GM21390 (cell line): ENCODE results near the gene PRORP.
"Not testable (repeated sequence)": the region's sequence is repeated elsewhere in the genome, so short reads cannot be mapped to it uniquely, and the experiment has no call there.

Experiments used
- ATAC-seq: cut with Tn5 transposase; IDR thresholded peaks from one replicate; pipeline ENCODE4 v1.9.1; 2021; ENCODE audit not compliant: unreplicated experiment

The PRORP gene

DNA sequence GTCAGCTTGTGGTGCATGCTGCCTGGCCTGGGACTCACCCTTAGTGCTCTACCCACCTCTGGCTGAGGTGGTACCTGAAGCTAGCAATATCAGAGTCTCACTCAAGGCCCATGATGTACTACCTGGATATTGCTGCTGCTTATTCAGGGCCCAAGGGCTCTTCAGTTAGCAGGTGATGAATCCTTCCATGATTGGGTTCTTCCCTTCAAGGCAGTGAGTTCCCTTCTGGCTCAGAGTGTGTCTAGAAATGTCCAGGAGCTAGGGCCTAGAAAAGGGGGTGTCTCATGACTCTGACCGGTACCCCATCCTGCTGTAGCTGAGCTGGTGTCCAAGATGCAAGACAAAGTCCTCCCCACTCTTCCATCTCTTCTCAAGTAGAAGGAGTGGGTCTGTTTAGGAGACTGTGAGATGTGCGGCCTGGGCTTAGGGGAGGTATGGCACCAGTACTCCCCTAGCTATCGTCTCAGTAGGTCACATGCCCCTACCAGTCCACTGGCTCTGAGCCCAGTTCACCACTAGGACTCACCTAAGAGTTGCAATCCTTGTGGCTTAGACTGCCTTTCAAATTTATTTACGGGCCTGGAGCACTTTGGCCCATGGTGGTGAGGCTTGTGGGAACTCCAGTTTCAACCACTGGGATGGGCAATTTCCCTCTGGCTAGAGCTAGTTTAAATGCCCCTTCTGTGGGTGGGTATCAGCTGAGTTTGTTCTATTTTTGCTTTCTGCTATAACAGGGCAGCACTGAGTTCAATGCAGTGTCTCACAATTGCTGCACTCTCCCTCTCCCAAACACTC lies 12.2 kb downstream of the PRORP start:
- ATAC-seq, result no peak

DNA sequence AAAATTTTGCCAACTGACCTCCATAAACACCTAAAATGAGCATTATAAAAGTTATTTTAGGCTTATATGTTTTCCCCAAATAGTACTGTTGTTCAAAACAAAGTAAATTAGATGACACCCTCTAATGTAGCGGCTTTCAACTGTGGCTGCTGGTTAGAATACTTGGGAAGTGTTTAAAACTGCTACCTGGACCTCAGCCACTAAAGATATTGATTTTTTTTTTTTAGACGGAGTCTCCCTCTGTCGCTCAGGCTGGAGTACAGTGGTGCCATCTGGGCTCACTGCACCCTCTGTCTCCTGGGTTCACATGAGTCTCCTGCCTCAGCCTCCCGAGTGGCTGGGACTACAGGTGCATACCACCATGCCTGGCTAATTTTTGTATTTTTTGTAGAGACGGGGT lies 16.2 kb downstream of the PRORP start:
- no peak for ATAC-seq

DNA sequence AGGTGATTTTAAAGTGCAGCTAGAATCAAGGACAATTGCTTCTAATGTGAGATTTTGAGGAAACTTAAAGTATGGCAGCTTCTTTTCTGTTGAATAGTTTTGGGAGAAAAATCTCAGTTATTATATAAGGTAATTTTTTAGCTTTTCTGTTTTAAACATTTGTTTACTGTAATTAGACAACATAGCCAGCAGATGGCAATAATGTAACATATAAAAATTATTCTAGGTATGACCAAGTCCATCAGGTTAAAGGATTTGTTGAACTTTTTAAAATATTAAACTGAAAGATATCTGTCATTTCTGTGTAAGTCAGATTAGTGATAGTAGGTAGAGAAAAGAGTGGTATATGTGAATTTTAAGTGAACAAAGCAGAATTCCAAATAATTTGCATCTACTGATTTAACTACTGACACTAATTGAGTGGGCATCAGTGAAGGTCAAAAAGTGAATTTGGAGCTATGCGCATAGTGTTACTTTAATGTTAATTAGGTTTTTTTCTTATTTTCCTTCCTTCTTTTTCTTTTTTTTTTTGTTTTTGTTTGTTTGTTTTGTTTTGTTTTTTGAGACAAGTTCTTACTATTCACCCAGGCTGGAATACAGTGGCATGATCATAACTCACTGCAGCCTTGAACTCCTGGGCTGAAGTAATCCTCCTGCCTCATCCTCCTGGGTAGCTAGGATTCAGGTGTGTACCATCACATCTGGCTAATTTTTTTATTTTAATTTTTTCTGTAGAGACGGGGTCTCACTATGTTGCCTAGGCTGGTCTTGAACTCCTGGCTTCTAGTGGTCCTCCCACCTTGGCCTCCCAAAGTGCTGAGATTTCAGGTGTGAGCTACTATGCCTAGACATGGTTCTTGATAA lies 18.6 kb downstream of the PRORP start:
- ATAC-seq, result no peak

DNA sequence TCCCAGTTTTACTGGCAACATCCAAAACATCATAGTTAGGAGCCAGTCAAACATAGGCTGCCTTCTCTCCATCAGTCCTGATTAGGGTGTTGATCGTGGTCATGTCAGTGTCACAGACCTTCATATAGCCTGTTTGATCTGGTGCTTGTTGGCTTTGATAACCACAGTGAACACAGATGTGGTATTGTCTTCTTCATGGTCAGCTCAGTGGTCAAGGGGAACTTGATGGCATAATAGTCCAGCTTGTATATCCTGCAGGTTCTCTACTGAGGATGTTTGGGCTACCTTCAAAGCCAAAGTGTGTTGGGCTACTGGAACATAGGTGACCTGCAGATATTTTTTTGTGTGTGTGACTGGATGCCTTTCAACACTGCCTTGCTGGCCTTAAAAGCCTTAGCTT lies 21.7 kb downstream of the PRORP start:
- ATAC-seq, result no peak

DNA sequence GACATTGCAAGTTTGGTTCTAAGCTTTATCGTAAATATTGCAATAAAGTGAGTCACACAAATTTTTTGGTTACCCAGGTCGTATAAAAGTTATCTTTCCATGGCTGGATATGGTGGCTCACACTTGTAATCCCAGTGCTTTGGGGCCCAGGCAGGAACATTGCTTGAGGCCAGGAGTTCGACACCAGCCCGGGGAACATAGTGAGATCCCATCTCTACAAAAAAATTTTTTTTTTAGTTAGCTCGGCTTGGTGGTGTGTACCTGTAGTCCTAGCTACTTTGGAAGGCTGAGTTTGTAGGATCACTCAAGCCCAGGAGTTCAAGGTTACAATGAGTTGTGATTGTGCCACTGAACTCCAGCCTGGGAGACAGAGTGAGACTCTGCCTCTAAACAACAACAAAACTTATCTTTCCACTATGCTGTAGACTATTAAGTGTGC lies 24.4 kb downstream of the PRORP start:
- no peak for ATAC-seq

DNA sequence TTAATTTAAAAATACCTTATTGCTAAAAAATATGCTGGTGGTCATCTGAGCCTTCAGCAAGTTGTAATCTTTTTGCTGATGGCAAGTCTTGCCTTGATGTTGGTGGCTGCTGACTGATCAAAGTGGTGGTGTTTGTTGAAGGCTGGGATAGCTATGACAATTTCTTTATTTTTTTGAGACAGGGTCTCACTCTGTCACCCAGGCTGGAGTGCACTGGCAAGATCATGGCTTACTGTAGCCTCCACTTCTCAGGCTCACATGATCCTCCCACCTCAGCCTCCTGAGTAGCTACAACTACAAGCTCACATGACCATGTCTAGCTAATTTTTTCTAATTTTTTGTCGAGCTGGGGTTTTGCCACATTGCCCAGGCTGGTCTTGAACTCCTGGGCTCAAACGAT lies 24.8 kb downstream of the PRORP start:
- ATAC-seq, result no peak

DNA sequence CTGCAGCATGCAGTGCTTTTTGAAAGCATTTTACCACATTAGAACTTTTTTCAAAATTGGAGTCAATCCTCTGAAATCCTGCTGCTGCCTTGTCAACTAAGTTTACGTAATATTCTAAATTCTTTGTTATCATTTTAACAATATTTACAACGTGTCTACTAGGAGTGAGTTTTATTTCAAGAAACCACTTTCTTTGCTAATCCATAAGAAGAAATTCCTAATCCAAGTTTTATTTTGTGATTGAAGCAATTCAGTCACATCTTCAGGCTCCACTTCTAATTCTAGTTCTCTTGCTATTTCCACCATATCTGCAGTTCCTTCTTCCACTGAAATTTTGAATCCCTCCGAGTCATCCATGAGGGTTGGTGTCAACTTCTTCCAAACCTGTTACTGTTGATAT lies 25.4 kb downstream of the PRORP start:
- no peak for ATAC-seq

DNA sequence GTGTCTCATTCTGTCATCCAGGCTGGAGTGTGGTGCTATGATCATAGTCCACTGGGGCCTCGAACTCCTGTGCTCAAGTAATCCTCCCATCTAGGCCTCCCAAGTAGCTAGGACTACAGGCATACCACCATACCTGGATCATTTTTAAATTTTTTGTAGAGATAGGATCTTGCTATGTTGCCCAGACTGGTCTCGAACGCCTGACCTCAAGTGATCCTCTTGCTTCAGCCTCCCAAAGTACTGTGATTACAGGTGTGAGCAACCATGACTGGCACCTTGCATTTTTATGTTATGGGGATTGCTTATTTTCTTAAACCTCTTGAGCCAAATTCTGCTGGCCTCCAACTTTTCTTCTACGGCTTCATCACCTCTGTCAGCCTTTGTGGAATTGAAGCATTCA lies 26.9 kb downstream of the PRORP start:
- ATAC-seq, result no peak

DNA sequence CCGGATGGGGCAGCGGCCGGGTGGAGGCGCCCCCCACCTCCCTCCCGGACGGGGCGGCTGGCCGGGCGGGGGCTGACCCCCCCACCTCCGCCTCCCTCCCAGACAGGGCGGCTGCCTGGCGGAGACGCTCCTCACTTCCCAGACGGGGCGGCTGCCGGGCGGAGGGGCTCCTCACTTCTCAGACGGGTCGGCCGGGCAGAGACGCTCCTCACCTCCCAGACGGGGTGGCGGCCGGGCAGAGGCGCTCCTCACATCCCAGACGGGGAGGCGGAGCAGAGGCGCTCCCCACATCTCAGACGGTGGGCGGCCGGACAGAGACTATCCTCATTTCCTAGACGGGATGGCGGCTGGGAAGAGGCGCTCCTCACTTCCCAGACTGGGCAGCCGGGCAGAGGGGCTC lies 30.2 kb downstream of the PRORP start:
- ATAC-seq, result not testable (repeated sequence)

DNA sequence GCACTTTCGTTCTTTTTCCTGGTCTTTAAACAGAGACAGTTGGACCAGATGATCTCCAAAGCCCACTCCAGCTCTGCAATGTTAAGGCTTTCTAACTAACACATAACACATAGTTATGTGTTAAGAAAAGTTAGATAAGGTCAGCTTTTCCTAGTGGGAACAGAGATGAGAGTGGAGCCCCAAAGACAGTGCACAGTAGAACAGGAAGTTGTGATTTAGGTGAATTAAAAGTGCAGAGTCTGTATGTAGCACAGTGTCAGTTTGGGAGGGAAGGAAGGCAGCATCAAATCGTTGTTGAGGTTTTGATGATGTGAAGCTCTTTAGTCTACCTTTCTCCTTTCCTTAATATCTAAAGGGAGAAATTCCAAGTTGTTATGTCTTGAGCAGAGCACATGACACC lies 31.7 kb downstream of the PRORP start:
- no peak for ATAC-seq

DNA sequence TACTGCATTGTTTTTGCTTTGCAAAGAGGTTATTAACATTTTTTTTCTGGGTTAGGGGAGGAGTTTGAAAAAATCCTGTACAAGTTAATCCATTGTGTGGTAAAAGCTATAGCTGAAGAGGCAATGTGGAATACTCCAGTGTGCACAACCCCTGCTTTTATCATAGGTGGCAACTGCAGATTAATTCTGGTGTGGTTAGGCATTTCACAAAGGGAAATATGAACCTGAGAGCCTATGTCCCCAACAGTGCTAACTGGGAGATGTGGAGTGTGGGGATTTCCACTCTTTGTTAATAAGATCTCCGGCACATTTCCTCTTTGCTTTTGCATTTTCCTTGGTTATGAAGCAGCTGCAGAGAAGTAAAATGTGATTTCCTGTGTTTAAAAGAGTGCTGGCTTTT lies 33.6 kb downstream of the PRORP start:
- ATAC-seq, result no peak

DNA sequence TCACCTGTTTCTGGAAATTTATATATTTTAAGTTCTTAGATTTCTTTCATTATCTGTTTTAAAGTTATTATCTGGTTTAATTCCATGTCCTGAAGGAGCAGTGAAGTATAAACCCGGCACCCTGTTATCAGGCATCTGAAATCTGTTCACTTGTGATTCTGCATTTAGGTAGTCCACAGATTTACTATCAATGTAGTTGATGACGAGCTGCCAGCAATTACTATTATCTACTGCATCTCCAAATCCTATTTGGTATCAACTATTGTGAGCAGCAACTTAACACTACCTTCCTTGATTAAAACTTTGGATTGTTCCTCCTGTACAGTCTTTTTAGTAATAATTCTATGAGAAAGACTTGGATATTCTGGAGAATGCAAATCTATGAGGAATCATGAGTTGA lies 36.1 kb downstream of the PRORP start:
- ATAC-seq, result no peak

DNA sequence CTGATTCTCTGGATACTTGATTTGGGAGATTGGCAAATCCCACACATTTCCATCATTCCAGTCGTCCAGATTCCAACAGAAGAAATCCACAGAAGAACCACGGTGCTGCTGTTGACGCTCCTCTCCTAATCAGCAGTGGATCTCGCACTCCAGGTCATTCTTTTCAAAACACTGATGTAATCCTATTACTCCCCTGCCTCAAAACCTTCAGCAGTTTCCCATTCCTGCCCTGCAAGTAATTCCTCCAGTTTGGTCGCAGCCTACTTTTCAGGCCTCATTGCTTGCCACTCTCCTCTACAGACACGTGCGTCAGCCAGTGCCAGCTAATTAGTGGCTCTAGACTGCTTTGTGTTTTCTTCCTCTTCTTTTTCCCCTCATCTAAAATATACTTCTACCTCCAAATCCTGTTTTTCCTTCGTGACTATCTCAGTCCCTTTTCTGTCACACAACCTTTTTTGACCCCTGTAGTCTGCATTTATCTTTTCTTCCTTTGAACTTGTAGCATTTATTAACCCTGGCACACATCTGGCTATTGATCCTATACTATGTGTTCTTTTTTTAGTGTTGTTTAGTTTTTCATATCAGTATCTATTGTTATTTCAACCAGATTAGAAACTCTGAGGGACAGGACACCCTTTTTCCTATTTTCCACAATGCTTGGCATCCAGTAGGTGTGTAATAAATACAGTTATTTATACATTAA lies 36.8 kb downstream of the PRORP start:
- ATAC-seq, result no peak

DNA sequence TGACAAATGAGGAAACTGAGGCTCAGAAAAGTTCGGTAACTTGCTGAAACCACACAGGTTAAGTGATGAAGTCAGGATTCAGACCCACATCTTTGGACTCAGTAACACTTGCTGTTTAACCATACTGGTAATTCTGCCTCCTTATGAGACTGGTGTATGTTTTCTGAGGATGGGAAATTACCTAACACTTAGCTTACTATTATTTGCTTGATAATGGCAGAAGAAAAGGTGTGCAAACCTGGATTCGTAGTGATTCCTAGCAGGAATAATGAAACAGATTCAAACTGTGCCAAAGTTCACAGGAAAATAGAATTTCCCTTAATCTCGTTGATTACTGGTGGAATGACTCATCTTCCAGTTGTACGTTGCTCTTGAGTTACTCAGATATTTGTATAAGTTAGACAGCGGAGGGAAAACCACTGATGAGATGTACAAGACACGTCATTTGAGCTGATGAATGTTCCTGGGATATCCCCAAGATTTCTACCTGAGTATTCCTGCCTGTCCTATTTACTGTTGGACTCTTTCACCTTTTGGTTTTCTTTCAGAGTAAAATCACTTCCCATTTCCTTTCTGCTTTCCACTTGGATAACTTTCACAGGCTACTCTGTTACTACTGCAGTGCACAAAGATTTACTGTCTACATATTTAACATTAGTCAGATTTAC lies 37.5 kb downstream of the PRORP start:
- no peak for ATAC-seq

DNA sequence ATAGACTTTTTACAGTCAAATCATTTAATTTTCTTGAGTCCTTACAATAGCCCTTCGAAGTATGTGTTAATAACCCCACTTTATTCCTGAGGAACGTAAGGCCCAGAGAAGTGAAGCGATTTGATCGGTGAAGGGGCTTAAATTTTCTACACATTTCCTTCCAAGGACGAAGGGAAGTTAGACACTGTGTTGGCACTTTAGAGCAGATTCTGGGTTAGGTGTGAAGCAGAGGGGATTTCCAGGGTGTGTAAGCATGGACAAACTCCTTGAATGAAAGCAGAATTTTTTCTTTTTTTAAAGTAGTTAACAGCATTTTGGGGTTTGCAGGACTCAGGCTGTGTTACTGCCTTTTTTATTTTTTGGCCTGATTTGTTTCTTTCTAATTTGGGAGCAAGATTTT lies 38.9 kb downstream of the PRORP start:
- no peak for ATAC-seq

DNA sequence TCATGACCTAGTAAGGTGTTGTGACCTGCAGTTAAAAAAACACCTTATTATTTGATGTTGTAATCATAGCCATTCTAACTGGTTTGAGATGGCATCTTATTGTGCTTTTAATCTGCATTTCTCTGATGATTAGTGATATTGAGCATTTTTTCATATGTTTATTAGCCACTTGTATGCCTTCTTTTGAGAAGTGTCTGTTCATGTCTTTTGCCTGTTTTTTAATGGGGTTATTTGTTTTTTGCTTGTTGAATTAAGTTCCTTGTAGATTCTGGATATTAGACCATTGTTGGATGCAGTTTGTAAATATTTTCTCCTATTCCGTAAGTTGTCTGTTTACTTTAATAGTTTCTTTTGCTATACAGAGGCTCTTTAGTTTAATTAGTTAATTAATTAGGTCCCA lies 41.0 kb downstream of the PRORP start:
- ATAC-seq, result no peak

DNA sequence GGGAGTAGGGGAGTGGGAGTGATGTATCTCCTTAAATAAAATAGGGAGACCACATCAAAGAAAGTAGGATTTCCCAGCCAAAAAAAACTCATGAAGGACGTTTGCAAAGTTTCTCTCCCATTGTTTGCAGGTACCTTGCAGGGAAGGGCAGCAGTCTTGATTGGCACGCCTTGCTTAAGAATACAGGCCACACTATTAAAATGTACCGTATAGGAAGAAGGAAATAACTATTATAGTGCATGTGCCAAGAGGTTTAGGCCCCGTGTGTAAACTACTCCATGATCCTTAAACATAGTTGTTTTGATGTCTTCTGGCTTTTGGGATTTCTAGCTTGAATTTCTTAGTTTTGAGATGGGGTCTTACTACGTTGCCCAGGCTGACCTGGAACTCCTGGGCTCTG lies 42.5 kb downstream of the PRORP start:
- no peak for ATAC-seq

DNA sequence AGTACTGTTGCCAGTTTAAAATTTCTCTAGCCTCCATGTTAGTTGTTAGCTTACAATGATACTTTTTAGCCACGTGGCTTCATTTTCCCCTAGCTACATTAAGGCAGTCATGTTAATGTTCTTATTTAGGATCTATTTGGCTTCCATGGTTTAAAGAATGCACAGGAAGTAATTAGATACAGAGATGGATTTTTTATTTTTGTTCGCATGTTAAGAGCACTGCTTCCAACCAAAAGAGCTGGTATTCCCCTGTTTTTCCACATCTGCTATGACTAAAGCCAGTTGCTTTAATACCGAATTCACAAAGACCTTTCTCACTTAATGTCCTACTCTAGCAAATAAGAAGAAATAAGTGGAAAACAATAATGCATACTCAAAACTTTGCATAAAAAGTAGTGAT lies 45.1 kb downstream of the PRORP start:
- ATAC-seq, result no peak
